Retina (tissue), 1 donor: Measurements from ENCODE around the gene CD99.

ENCODE experiments used
- DNase-seq: peaks from one replicate; pipeline ENCODE4 v3.0.0-alpha.2; 2016

Gene CD99

DNA sequence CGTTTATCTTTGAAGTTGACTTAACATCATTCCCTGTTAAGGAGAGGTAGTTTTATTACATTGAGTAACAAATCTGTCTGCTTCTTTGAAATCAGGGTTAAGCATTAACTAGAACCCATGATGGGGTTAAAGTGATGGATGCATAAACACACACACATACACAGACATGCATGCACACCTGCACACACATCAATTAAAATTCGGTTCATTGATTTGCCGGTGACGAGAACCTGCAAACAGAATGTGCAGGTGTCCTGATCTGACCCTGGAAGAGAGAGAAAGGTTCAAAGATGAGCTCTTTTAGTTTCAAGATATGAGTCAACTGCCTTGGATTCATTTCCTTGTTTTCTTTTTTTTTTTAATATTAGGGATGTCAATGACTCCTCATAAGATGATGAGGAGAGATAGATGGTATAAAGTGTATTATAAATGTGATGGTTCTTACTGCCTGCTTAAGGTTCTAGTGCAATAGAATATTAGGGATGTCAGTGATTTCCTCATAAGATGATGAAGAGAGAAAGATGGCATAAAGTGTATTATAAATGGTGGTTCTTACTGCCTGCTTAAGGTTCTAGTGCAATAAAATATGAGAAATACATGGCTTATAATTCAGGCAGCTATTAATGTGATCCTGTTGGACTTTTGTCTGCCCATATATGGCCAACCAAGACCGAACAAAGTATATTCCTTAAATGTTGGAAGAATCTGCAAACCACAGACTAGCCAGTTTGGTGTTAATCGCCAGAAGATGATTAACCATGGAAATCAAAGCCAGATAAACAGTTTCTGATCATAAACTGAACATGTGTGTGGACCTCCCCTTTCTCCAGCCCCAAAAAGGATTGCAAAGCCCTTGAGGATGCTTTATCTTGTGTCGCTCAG lies 14.1 kb upstream of the CD99 start:
- DNase-seq: no peak

DNA sequence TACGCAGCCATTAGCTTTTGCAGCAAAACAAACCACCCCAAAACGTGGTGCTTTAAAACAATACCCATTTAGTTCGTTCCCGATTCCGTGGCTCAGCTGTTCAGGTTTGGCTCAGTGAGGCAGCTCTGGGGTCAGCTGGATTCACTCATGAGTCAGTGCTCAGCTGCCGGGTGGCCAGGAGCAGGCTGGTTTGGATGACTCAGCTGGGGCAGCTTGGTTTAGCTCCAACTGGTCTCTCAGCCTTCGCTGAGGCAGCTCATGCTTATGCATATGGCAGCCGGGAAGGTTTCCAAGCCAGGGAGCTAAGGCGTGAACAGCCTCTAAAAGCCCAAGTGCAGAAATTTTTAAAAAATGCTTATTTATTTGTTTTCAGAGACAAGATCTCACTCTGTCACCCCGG lies 13.3 kb upstream of the CD99 start:
- no peak for DNase-seq

DNA sequence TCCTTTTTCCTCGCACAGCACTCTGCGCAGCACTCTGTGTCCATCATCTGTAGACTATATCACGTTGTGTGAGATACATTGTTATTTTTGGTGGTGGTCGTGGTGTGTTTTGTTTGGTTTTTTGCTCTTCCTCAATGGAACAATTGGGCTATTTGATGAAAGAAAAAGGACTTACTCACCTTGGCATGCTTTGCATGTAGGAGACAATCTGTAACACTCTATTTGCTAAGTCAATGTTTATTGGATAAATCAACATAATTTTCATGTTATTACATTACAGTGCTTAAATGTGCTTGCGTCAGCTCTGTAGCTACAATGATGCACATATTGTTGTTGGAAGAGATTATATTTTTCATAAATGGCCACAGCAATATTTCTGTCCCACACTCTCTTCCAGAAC lies 12.5 kb upstream of the CD99 start:
- no peak for DNase-seq

GRCh38 chrX:2679534-2680485 lies 11.3 kb upstream of the CD99 start:
- no peak for DNase-seq

DNA sequence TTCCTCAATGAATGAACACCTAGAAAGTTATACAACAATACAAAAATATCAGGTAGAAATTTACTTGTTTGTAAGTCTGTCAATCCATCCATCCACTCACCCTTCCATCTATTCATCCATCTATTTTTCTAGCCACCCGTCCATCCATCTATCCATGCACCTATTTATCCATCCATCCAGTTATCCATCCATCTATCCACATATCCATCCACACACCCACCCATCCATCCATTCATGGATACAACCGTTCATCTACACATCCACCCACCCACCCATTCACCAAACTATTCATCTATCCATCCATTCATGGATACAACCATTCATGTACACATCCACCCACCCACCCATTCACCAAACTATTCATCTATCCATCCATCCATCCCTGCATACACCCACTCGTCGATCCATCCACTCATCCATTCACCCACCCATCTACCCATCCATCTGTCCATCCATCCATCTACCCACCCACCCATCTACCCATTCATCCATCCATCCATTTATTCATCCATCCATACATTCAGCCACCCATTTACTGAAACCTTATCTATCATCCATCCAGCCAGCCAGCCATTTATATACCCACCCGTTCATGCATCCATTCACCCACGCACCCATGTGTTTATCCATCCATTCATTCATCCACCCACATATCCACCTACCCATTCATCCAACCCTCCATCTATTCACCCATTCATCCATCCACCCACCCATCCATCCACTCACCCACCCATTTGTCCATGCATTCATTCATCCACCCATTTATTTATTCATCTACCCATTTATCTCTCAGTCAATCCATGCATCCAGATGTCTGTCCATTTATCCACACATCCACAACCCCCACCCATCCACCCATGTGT lies 10.4 kb upstream of the CD99 start:
- DNase-seq: no peak

GRCh38 chrX:2682565-2683177 lies 8.4 kb upstream of the CD99 start:
- DNase-seq: no peak

GRCh38 chrX:2684256-2684655 lies 6.8 kb upstream of the CD99 start:
- DNase-seq: no peak

- DNase-seq: no peak
Measured at GRCh38 chrX:2685886-2686285, 5.2 kb upstream of the CD99 start.

- no peak for DNase-seq
Measured at GRCh38 chrX:2689773-2690666, 1.1 kb upstream of the CD99 start.

- no peak for DNase-seq
Measured at GRCh38 chrX:2691543-2692220, 587 bp downstream of the CD99 start.

GRCh38 chrX:2692221-2693112 lies 1.4 kb downstream of the CD99 start:
- peak; percentile 34 for DNase-seq

- no peak for DNase-seq
Measured at GRCh38 chrX:2693113-2694002, 2.3 kb downstream of the CD99 start.

- DNase-seq: no peak
Measured at GRCh38 chrX:2694914-2695267, 3.8 kb downstream of the CD99 start.

DNA sequence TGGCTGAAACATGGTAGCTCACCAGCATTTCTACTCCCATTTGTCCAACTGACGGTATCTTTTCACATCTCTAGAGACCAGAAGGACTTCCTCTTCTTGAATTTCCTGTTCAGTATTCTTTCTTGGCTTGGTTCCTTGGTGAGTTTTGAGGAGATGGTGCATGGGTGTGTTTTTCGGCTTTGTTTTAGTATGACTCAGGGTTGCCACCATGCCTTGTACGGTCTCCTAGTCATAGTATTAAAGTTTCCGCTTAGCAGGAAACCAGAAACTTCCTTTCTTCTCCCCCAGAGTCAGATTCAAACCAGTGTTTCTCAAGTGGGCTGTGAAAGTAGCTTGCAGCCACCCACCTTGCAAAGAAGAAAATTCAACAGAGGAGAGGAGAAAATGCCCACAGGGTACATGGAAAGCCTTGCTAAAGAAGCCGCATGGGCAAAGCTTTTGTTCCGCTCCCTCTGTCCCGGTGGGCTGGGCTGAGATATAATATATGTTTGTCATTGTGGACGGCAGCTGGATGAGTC lies 5.7 kb downstream of the CD99 start:
- DNase-seq: no peak

- DNase-seq: no peak
Measured at GRCh38 chrX:2697306-2697705, 6.2 kb downstream of the CD99 start.

- DNase-seq: no peak
Measured at GRCh38 chrX:2697741-2698299, 6.7 kb downstream of the CD99 start.

DNA sequence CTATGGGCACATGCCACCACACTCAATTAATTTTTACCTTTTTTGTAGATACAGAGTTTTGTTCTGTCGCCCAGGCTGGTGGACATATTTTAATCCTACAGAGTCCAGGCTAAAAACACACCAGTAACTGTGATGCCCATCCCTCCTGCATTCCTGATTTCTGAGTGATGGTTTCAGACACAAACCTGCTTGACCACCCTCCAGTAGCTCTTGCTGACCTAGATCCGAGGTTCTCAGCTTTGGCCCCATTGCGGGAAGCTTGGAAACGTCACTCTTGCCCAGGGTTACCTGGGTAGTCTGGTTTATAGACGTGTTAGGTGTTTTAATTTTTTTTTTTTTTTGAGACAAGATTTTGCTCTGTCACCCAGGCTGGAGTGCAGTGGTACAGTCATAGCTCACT lies 7.5 kb downstream of the CD99 start:
- DNase-seq: no peak

DNA sequence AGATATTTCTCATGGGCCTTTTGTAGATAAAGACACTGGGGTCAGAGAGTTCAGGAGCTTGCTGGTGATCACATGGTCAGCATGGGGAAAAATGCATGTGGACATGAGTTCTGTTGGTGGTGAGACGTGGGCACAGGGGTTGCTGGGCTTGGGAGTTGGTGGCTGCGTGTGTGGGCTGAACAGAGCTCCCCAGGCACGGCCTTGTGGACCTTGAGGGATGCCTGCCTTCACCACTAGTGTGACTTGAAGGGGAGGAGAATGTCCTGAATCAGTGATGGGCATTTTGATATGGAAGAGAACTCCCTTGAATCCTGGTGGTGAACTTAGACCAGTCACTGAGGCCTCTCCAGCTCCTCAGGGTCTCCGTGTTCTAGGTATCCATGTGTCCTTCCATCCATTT lies 8.9 kb downstream of the CD99 start:
- DNase-seq: no peak
